ENCODE data around the gene TRPC6. TPM values are rescaled to one million over a fixed set of nuclear protein-coding genes. Genes with fewer than 3 reads are reported as not detected.
"Not testable (repeated sequence)": the region's sequence is repeated elsewhere in the genome, so short reads cannot be mapped to it uniquely, and the experiment has no call there.

Gene TRPC6
- polyA plus RNA-seq, 1 donor (not counting 4 experiments of a cell fraction or from before 2014, with no cell fraction given), result 0.04 TPM

DNA sequence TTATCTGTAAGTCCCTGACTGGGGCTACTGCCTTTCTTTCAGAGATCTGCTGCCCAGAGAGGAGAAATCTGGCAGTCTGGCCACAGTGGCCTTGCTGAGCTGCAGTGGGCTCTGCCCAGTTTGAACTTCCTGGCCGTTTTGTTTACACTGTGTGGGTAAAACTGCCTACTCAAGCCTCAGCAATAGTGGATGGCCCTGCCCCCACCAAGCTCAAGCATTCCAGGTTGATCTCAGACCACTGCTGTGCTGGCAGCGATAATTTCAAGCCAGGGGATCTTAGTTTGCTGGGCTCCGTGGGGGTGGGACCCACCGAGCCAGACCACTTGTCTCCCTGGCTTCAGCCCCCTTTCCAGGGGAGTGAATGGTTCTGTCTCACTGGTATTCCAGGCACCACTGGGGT, 117.5 kb downstream of the TRPC6 start:
- Histone ChIP-seq H2AFZ (ENCODE audit: control insufficient read depth, low read length) (no peak overlapping the region), H3K27ac (ENCODE audit: control insufficient read depth, insufficient read depth, low read length) (no peak overlapping the region), H3K36me3 (ENCODE audit: control insufficient read depth in 2 of 2, extremely low read depth in 1 of 2, insufficient read depth in 2 of 2, low read length in 2 of 2) (no peaks in the 10 kb centered on the region), H3K9me3 (ENCODE audit: control insufficient read depth, low read depth, low read length) (no peaks in the 10 kb centered on the region), H4K20me1 (ENCODE audit: control insufficient read depth, extremely low read depth, insufficient read depth, low read length) (no peaks in the 10 kb centered on the region), H3K4me2 (ENCODE audit: control insufficient read depth, extremely low read depth, insufficient read depth, low read depth, low read length) (no peak overlapping the region), H3K9ac (ENCODE audit: control insufficient read depth, extremely low read depth, insufficient read depth, low read length) (no peak overlapping the region), H3K4me3 (ENCODE audit: control insufficient read depth in 2 of 3, extremely low read depth in 1 of 3, insufficient read depth in 2 of 3, low read depth in 1 of 3, low read length in 3 of 3) (no peak overlapping the region), H3K79me2 (ENCODE audit: control insufficient read depth, insufficient read depth, low read length) (no peaks in the 10 kb centered on the region), H3K27me3 (ENCODE audit: control insufficient read depth, extremely low read depth, insufficient read depth, low read length) (no peaks in the 10 kb centered on the region), H3K4me1 (ENCODE audit: control insufficient read depth, extremely low read depth, insufficient read depth, low read length) (peaks cover 13% of the 10 kb centered on the region), H3K9me1 (ENCODE audit: control insufficient read depth, extremely low read depth, insufficient read depth, low read length) (no peaks in the 10 kb centered on the region)
- FAIRE-seq, result no peak
- no peak for DNase-seq (ENCODE audit: low read depth, low spot score)
- dilution Hi-C loops (cut with MboI; ENCODE audit: extremely low pct_ligation_motif_present, low sequenced_read_pairs), result no loop called here
- TF ChIP-seq CTCF (optimal IDR thresholded peaks at IDR 0.05 in 1 of 3, IDR thresholded peaks at IDR 0.05 in 1 of 3, conservative IDR thresholded peaks at IDR 0.05 in 1 of 3; ENCODE audit: extremely low read depth in 1 of 3, insufficient read depth in 2 of 3, low read length in 3 of 3), result no peak
- TF ChIP-seq EZH2 (IDR thresholded peaks at IDR 0.05; ENCODE audit: low read length), result no peak

DNA sequence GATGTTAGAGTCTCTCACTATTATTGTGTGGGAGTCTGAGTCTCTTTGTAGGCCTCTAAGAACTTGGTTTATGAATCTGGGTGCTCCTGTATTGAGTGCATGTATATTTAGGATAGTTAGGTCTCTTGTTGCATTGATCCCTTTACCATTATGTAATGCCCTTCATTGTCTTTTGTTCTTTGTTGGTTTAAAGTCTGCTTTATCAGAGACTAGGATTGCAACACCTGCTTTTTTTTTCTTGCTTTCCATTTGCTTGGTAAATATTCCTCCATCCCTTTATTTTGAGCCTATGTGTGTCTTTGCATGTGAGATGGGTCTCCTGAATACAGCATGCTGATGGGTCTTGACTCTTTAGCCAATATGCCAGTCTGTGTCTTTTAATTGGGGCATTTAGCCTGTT, 119.4 kb downstream of the TRPC6 start:
- H4K20me1 ChIP-seq (ENCODE audit: control insufficient read depth, extremely low read depth, insufficient read depth, low read length); H3K9ac ChIP-seq (ENCODE audit: control insufficient read depth, extremely low read depth, insufficient read depth, low read length); H2AFZ ChIP-seq (ENCODE audit: control insufficient read depth, low read length); H3K4me1 ChIP-seq (ENCODE audit: control insufficient read depth, extremely low read depth, insufficient read depth, low read length); H3K79me2 ChIP-seq (ENCODE audit: control insufficient read depth, insufficient read depth, low read length); FAIRE-seq; H3K27ac ChIP-seq (ENCODE audit: control insufficient read depth, insufficient read depth, low read length); H3K4me2 ChIP-seq (ENCODE audit: control insufficient read depth, extremely low read depth, insufficient read depth, low read depth, low read length); dilution Hi-C loops (cut with MboI; ENCODE audit: extremely low pct_ligation_motif_present, low sequenced_read_pairs); DNase-seq (ENCODE audit: low read depth, low spot score); H3K36me3 ChIP-seq (ENCODE audit: control insufficient read depth in 2 of 2, extremely low read depth in 1 of 2, insufficient read depth in 2 of 2, low read length in 2 of 2); H3K9me1 ChIP-seq (ENCODE audit: control insufficient read depth, extremely low read depth, insufficient read depth, low read length); H3K9me3 ChIP-seq (ENCODE audit: control insufficient read depth, low read depth, low read length); H3K27me3 ChIP-seq (ENCODE audit: control insufficient read depth, extremely low read depth, insufficient read depth, low read length); H3K4me3 ChIP-seq (ENCODE audit: control insufficient read depth in 2 of 3, extremely low read depth in 1 of 3, insufficient read depth in 2 of 3, low read depth in 1 of 3, low read length in 3 of 3): not testable (repeated sequence)

GRCh38 chr11:101459020-101459419, 124.8 kb downstream of the TRPC6 start:
- H3K27ac ChIP-seq (ENCODE audit: control insufficient read depth, insufficient read depth, low read length), result no peak overlapping the region
- no peak for DNase-seq (ENCODE audit: low read depth, low spot score)
- dilution Hi-C loops (cut with MboI; ENCODE audit: extremely low pct_ligation_motif_present, low sequenced_read_pairs), result no loop called here
- TF ChIP-seq CTCF (optimal IDR thresholded peaks at IDR 0.05 in 1 of 3, IDR thresholded peaks at IDR 0.05 in 1 of 3, conservative IDR thresholded peaks at IDR 0.05 in 1 of 3; ENCODE audit: extremely low read depth in 1 of 3, insufficient read depth in 2 of 3, low read length in 3 of 3), result no peak
- no peaks in the 10 kb centered on the region for H3K79me2 ChIP-seq (ENCODE audit: control insufficient read depth, insufficient read depth, low read length)
- no peaks in the 10 kb centered on the region for H3K36me3 ChIP-seq (ENCODE audit: control insufficient read depth in 2 of 2, extremely low read depth in 1 of 2, insufficient read depth in 2 of 2, low read length in 2 of 2)
- no peak overlapping the region for H3K9ac ChIP-seq (ENCODE audit: control insufficient read depth, extremely low read depth, insufficient read depth, low read length)
- no peaks in the 10 kb centered on the region for H4K20me1 ChIP-seq (ENCODE audit: control insufficient read depth, extremely low read depth, insufficient read depth, low read length)
- no peak overlapping the region for H2AFZ ChIP-seq (ENCODE audit: control insufficient read depth, low read length)
- no peaks in the 10 kb centered on the region for H3K27me3 ChIP-seq (ENCODE audit: control insufficient read depth, extremely low read depth, insufficient read depth, low read length)
- H3K4me2 ChIP-seq (ENCODE audit: control insufficient read depth, extremely low read depth, insufficient read depth, low read depth, low read length), result no peak overlapping the region
- peaks cover 5% of the 10 kb centered on the region for H3K4me1 ChIP-seq (ENCODE audit: control insufficient read depth, extremely low read depth, insufficient read depth, low read length)
- no peaks in the 10 kb centered on the region for H3K9me1 ChIP-seq (ENCODE audit: control insufficient read depth, extremely low read depth, insufficient read depth, low read length)
- no peak overlapping the region for H3K4me3 ChIP-seq (ENCODE audit: control insufficient read depth in 2 of 3, extremely low read depth in 1 of 3, insufficient read depth in 2 of 3, low read depth in 1 of 3, low read length in 3 of 3)
- no peaks in the 10 kb centered on the region for H3K9me3 ChIP-seq (ENCODE audit: control insufficient read depth, low read depth, low read length)
- no peak for FAIRE-seq

All from keratinocyte (primary cell).